ENCODE data around the gene ANKRD10. TPM values are rescaled to one million over a fixed set of nuclear protein-coding genes. Genes with fewer than 3 reads are reported as not detected.

ANKRD10 gene
- total RNA-seq, 4 donors from 2014 or later = 19.3 to 62.9 (median 29.4) TPM

GRCh38 chr13:110884517-110884916, 30.4 kb downstream of the ANKRD10 start:
- Histone ChIP-seq H3K36me3 (peaks cover 0 to 8% (median 0%) of the 10 kb centered on the region in 3 donors), H3K4me1 (peaks cover 0 to 8% (median 0%) of the 10 kb centered on the region in 3 donors), H3K27ac (no peak overlapping the region), H3K27me3 (no peaks in the 10 kb centered on the region), H3K4me3 (no peak overlapping the region), H3K9me3 (no peaks in the 10 kb centered on the region)
- TF ChIP-seq POLR2A (IDR thresholded peaks at IDR 0.05) (no peak), CTCF (IDR thresholded peaks at IDR 0.05) (no peak)
- WGBS, 2 donors = 59 to 76% methylated on average over 3 of the region's 3 CpGs
- intact Hi-C loops (cut with DNase I) = no loop called here
- DNase-seq = no peak

- DNase-seq = no peak
- TF ChIP-seq CTCF (IDR thresholded peaks at IDR 0.05) (no peak), POLR2A (IDR thresholded peaks at IDR 0.05) (no peak)
- Histone ChIP-seq H3K27me3 (no peaks in the 10 kb centered on the region), H3K4me3 (no peak overlapping the region), H3K4me1 (peaks cover 0 to 8% (median 0%) of the 10 kb centered on the region in 3 donors), H3K27ac (no peak overlapping the region), H3K9me3 (no peaks in the 10 kb centered on the region), H3K36me3 (peaks cover 0 to 14% (median 0%) of the 10 kb centered on the region in 3 donors)
- 73 to 83% methylated on average over 7 of the region's 7 CpGs for WGBS, 2 donors
- intact Hi-C loops (cut with DNase I) = no loop called here
Observed at GRCh38 chr13:110883542-110883941, 31.3 kb downstream of the ANKRD10 start.

GRCh38 chr13:110882972-110883371, 31.9 kb downstream of the ANKRD10 start:
- no peaks in the 10 kb centered on the region for H3K27me3 ChIP-seq
- no peak overlapping the region for H3K4me3 ChIP-seq
- DNase-seq = no peak
- peaks cover 0 to 14% (median 0%) of the 10 kb centered on the region in 3 donors for H3K36me3 ChIP-seq
- intact Hi-C loops (cut with DNase I) = no loop called here
- H3K27ac ChIP-seq = no peak overlapping the region
- no peaks in the 10 kb centered on the region for H3K9me3 ChIP-seq
- H3K4me1 ChIP-seq = peaks cover 0 to 8% (median 0%) of the 10 kb centered on the region in 3 donors
- TF ChIP-seq POLR2A (IDR thresholded peaks at IDR 0.05) (no peak), CTCF (IDR thresholded peaks at IDR 0.05) (no peak)
- 64 to 66% methylated on average over 2 of the region's 2 CpGs for WGBS, 2 donors

GRCh38 chr13:110881839-110882627, 32.8 kb downstream of the ANKRD10 start:
- WGBS, 2 donors = 87 to 90% methylated on average over 13 of the region's 13 CpGs
- Histone ChIP-seq H3K9me3 (no peaks in the 10 kb centered on the region), H3K4me3 (no peak overlapping the region), H3K27me3 (no peaks in the 10 kb centered on the region), H3K36me3 (peaks cover 0 to 14% (median 0%) of the 10 kb centered on the region in 3 donors), H3K27ac (no peak overlapping the region), H3K4me1 (peaks cover 0 to 8% (median 0%) of the 10 kb centered on the region in 3 donors)
- intact Hi-C loops (cut with DNase I) = no loop called here
- TF ChIP-seq CTCF (IDR thresholded peaks at IDR 0.05) = no peak
- no peak for TF ChIP-seq POLR2A (IDR thresholded peaks at IDR 0.05)
- no peak for DNase-seq

GRCh38 chr13:110880627-110881026, 34.2 kb downstream of the ANKRD10 start:
- Histone ChIP-seq H3K4me3 (no peak overlapping the region), H3K27ac (no peak overlapping the region), H3K4me1 (peaks cover 0 to 2% (median 0%) of the 10 kb centered on the region in 3 donors), H3K27me3 (no peaks in the 10 kb centered on the region), H3K9me3 (no peaks in the 10 kb centered on the region), H3K36me3 (peaks cover 0 to 14% (median 0%) of the 10 kb centered on the region in 3 donors)
- intact Hi-C loops (cut with DNase I) = no loop called here
- WGBS, 2 donors = 82% methylated on average over 7 of the region's 7 CpGs
- TF ChIP-seq POLR2A (IDR thresholded peaks at IDR 0.05) (no peak), CTCF (IDR thresholded peaks at IDR 0.05) (no peak)
- DNase-seq = no peak
